Measurements from ENCODE around the gene ZNF521. TPM values are rescaled to one million over a fixed set of nuclear protein-coding genes. Genes with fewer than 3 reads are reported as not detected.

The ZNF521 gene
- total RNA-seq (1 to 10 TPM; 2.3 to 3.7 TPM), polyA plus RNA-seq (under 1 TPM; 0.50 to 0.75 TPM)

DNA sequence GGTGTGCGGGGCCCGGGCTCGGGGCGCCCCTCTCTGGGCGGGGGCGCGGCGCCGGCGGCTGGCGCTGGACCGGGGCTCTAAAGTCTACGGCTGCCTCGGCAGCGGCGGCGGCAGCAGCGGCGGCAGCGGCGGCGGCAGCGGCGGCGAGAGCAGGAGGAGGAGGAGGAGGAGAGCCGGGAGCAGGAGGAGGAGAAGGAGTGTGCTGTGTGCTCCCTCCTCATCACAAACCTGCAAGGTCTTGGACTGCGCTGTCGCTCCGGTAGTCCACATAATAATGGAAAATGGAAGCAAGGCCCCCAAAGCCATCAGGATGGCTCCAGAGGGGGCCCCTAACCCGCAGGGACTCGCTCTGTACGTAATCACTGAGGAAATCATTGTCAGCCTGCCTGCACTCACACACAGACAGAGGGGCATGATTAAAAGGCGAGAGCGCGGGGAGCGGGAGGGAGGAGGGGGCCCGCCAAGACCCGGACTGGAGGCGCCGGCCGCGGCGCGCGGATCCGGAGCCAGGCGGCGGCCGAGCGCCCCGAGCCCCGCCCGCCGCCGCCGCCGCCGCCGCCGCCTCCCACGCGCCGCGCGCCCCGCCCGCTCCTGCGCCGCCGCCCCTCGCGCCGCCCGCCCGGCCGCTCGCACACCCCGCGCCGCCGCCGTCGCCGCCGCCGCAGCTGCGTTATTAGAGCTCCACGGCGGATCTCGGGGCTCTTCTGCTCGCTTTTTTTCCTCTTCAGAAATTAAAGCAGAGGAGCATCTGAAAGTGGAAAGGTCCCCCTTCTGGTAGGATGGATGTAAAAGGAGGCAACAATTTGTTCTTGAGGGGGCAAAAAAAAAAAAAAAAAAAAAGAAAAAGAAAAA is at the start of gene ZNF521:
Gene ZNF521, minus strand, starts transcription at position 390 of the 852 bp plus-strand sequence. CDS start 1,220 bp downstream, outside the sequence.
- TF ChIP-seq HNF4A (conservative IDR thresholded peaks at IDR 0.05) (no peak), SP1 (IDR thresholded peaks at IDR 0.05) (no peak), EGR1 (IDR thresholded peaks at IDR 0.05; ENCODE audit: low read depth in 2 of 2) (no peak), RAD21 (IDR thresholded peaks at IDR 0.05) (peak in 1 of 2 donors; percentile 14), HNF4G (IDR thresholded peaks at IDR 0.05) (no peak), FOXA1 (IDR thresholded peaks at IDR 0.05) (no peak), RXRA (IDR thresholded peaks at IDR 0.05) (no peak), NR2F2 (IDR thresholded peaks at IDR 0.05) (no peak), TAF1 (conservative IDR thresholded peaks at IDR 0.05) (no peak), FOXA2 (IDR thresholded peaks at IDR 0.05) (no peak), YY1 (IDR thresholded peaks at IDR 0.05) (peak; percentile 14), GABPA (IDR thresholded peaks at IDR 0.05 in 1 of 2, conservative IDR thresholded peaks at IDR 0.05 in 1 of 2) (no peak)
- TF ChIP-seq, protein P1, sequence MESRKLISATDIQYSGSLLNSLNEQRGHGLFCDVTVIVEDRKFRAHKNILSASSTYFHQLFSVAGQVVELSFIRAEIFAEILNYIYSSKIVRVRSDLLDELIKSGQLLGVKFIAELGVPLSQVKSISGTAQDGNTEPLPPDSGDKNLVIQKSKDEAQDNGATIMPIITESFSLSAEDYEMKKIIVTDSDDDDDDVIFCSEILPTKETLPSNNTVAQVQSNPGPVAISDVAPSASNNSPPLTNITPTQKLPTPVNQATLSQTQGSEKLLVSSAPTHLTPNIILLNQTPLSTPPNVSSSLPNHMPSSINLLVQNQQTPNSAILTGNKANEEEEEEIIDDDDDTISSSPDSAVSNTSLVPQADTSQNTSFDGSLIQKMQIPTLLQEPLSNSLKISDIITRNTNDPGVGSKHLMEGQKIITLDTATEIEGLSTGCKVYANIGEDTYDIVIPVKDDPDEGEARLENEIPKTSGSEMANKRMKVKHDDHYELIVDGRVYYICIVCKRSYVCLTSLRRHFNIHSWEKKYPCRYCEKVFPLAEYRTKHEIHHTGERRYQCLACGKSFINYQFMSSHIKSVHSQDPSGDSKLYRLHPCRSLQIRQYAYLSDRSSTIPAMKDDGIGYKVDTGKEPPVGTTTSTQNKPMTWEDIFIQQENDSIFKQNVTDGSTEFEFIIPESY (IDR thresholded peaks at IDR 0.05) = no peak
- TF ChIP-seq, protein P2, sequence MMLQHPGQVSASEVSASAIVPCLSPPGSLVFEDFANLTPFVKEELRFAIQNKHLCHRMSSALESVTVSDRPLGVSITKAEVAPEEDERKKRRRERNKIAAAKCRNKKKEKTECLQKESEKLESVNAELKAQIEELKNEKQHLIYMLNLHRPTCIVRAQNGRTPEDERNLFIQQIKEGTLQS (IDR thresholded peaks at IDR 0.05) = no peak
- TF ChIP-seq, protein P3, sequence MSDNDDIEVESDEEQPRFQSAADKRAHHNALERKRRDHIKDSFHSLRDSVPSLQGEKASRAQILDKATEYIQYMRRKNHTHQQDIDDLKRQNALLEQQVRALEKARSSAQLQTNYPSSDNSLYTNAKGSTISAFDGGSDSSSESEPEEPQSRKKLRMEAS (IDR thresholded peaks at IDR 0.05) = no peak
- H3K27ac ChIP-seq (ENCODE audit: low read depth in 1 of 2, low read length in 2 of 2) = peak within 1 kb of the TSS; percentile 67 to 69
- H3K27me3 ChIP-seq (ENCODE audit: control insufficient read depth in 4 of 4, insufficient read depth in 4 of 4, low read length in 3 of 4) = peaks cover 0 to 9% (median 3%) of the 10 kb centered on the region in 4 donors
- under 1% methylated on average over 91 of the region's 91 CpGs for WGBS
- H3K9ac ChIP-seq (ENCODE audit: low read depth in 1 of 2, low read length in 2 of 2) = peak within 1 kb of the TSS in 1 of 2 donors; percentile 28
- H3K36me3 ChIP-seq (ENCODE audit: control insufficient read depth in 4 of 4, insufficient read depth in 3 of 4, low read depth in 1 of 4, low read length in 3 of 4) = no peaks in the 10 kb centered on the region
- peak; percentile 70 for DNase-seq (ENCODE audit: low spot score)
- H3K9me3 ChIP-seq (ENCODE audit: control insufficient read depth in 4 of 4, low read length in 3 of 4) = no peaks in the 10 kb centered on the region
- H3K4me3 ChIP-seq (ENCODE audit: low read depth in 1 of 3, low read length in 3 of 3) = peak within 1 kb of the TSS; percentile 42 to 86 (median 81)
- peaks cover 13 to 22% (median 18%) of the 10 kb centered on the region in 4 donors for H3K4me1 ChIP-seq (ENCODE audit: control insufficient read depth in 4 of 4, insufficient read depth in 4 of 4, low read length in 3 of 4)

DNA sequence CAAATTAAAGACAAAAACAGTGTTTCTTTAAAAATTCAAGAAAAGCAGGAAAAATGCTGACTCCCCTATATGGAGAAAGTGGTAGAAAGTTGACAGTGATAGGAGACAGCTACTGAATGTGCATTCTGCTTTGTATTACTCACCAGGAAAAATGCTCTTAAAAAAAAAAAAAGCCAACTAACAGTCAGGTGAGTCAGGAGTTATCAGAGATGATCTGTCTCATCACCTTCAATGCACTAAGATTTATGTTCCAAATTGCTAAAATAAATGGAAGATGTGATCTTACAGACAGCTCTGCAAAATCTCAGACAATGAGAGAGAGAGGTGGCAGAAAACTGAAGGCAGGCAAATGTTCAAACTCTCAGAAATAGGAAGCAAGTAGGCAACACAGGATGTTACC is 47.6 kb upstream of the ZNF521 start:
- Histone ChIP-seq H3K27me3 (ENCODE audit: control insufficient read depth in 4 of 4, insufficient read depth in 4 of 4, low read length in 3 of 4) (no peaks in the 10 kb centered on the region), H3K36me3 (ENCODE audit: control insufficient read depth in 4 of 4, insufficient read depth in 3 of 4, low read depth in 1 of 4, low read length in 3 of 4) (no peaks in the 10 kb centered on the region), H3K4me3 (ENCODE audit: low read depth in 1 of 3, low read length in 3 of 3) (no peak overlapping the region), H3K4me1 (ENCODE audit: control insufficient read depth in 4 of 4, insufficient read depth in 4 of 4, low read length in 3 of 4) (no peaks in the 10 kb centered on the region), H3K27ac (ENCODE audit: low read depth in 1 of 2, low read length in 2 of 2) (no peak overlapping the region), H3K9me3 (ENCODE audit: control insufficient read depth in 4 of 4, low read length in 3 of 4) (no peaks in the 10 kb centered on the region), H3K9ac (ENCODE audit: low read depth in 1 of 2, low read length in 2 of 2) (no peak overlapping the region)
- no peak for DNase-seq (ENCODE audit: low spot score)
- TF ChIP-seq EGR1 (IDR thresholded peaks at IDR 0.05; ENCODE audit: low read depth in 2 of 2) (no peak), NR2F2 (IDR thresholded peaks at IDR 0.05) (no peak), JUND (IDR thresholded peaks at IDR 0.05) (no peak), FOXA1 (IDR thresholded peaks at IDR 0.05) (no peak), TAF1 (conservative IDR thresholded peaks at IDR 0.05) (no peak), HNF4G (IDR thresholded peaks at IDR 0.05) (no peak), RXRA (IDR thresholded peaks at IDR 0.05) (no peak), SP1 (IDR thresholded peaks at IDR 0.05) (no peak), GABPA (IDR thresholded peaks at IDR 0.05 in 1 of 2, conservative IDR thresholded peaks at IDR 0.05 in 1 of 2) (no peak), RAD21 (IDR thresholded peaks at IDR 0.05) (no peak), FOXA2 (IDR thresholded peaks at IDR 0.05) (no peak), HNF4A (conservative IDR thresholded peaks at IDR 0.05) (no peak), YY1 (IDR thresholded peaks at IDR 0.05) (no peak)
- TF ChIP-seq, protein P4, sequence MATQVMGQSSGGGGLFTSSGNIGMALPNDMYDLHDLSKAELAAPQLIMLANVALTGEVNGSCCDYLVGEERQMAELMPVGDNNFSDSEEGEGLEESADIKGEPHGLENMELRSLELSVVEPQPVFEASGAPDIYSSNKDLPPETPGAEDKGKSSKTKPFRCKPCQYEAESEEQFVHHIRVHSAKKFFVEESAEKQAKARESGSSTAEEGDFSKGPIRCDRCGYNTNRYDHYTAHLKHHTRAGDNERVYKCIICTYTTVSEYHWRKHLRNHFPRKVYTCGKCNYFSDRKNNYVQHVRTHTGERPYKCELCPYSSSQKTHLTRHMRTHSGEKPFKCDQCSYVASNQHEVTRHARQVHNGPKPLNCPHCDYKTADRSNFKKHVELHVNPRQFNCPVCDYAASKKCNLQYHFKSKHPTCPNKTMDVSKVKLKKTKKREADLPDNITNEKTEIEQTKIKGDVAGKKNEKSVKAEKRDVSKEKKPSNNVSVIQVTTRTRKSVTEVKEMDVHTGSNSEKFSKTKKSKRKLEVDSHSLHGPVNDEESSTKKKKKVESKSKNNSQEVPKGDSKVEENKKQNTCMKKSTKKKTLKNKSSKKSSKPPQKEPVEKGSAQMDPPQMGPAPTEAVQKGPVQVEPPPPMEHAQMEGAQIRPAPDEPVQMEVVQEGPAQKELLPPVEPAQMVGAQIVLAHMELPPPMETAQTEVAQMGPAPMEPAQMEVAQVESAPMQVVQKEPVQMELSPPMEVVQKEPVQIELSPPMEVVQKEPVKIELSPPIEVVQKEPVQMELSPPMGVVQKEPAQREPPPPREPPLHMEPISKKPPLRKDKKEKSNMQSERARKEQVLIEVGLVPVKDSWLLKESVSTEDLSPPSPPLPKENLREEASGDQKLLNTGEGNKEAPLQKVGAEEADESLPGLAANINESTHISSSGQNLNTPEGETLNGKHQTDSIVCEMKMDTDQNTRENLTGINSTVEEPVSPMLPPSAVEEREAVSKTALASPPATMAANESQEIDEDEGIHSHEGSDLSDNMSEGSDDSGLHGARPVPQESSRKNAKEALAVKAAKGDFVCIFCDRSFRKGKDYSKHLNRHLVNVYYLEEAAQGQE (IDR thresholded peaks at IDR 0.05) = no peak
- TF ChIP-seq, protein P3 (IDR thresholded peaks at IDR 0.05) = no peak
- TF ChIP-seq, protein P1 (IDR thresholded peaks at IDR 0.05) = no peak
- TF ChIP-seq, protein P2 (IDR thresholded peaks at IDR 0.05) = no peak
- TF ChIP-seq, protein P5, sequence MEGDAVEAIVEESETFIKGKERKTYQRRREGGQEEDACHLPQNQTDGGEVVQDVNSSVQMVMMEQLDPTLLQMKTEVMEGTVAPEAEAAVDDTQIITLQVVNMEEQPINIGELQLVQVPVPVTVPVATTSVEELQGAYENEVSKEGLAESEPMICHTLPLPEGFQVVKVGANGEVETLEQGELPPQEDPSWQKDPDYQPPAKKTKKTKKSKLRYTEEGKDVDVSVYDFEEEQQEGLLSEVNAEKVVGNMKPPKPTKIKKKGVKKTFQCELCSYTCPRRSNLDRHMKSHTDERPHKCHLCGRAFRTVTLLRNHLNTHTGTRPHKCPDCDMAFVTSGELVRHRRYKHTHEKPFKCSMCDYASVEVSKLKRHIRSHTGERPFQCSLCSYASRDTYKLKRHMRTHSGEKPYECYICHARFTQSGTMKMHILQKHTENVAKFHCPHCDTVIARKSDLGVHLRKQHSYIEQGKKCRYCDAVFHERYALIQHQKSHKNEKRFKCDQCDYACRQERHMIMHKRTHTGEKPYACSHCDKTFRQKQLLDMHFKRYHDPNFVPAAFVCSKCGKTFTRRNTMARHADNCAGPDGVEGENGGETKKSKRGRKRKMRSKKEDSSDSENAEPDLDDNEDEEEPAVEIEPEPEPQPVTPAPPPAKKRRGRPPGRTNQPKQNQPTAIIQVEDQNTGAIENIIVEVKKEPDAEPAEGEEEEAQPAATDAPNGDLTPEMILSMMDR (IDR thresholded peaks at IDR 0.05; ENCODE audit: low read depth, low read length, missing input control) = no peak
